ENCODE data around the gene SNED1.

DNA sequence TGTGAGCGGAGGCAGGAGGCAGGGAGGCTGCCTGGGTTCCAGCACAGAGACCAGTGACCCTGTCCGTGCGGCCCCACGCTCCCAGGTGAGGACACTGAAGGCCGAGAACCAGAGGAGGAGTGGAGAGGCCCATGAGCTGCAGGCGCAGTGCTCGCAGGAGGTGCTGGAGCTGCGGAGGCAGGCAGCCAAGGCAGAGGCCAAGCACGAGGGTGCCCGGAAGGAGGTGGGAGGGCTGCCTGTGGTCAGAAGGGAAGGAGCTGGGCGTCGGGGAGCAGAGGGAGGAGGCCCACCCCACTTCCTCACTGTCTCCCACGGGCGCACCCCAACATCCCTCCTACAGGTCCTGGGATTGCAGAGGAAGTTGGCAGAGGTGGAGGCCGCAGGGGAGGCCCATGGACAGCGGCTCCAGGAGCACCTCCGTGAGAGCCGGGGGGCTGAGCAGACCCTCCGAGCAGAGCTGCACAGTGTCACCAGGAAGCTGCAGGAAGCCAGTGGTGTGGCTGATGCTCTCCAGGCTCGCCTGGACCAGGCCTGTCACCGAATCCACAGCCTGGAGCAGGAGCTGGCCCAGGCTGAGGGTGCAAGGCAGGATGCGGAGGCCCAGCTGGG, 33.0 kb upstream of the SNED1 start:
- TF ChIP-seq CTCF (IDR thresholded peaks at IDR 0.05; ENCODE audit: low read length) (no peak), EZH2 (optimal IDR thresholded peaks at IDR 0.05; ENCODE audit: low read depth, low read length) (no peak)
